HG03521 (cell line): ENCODE measurements around the gene DISP3.

Source experiments
- ATAC-seq: cut with Tn5 transposase; IDR thresholded peaks from one replicate; pipeline ENCODE4 v1.9.1; 2021; ENCODE audit warnings: mild to moderate bottlenecking, moderate library complexity; ENCODE audit not compliant: unreplicated experiment

Gene DISP3

DNA sequence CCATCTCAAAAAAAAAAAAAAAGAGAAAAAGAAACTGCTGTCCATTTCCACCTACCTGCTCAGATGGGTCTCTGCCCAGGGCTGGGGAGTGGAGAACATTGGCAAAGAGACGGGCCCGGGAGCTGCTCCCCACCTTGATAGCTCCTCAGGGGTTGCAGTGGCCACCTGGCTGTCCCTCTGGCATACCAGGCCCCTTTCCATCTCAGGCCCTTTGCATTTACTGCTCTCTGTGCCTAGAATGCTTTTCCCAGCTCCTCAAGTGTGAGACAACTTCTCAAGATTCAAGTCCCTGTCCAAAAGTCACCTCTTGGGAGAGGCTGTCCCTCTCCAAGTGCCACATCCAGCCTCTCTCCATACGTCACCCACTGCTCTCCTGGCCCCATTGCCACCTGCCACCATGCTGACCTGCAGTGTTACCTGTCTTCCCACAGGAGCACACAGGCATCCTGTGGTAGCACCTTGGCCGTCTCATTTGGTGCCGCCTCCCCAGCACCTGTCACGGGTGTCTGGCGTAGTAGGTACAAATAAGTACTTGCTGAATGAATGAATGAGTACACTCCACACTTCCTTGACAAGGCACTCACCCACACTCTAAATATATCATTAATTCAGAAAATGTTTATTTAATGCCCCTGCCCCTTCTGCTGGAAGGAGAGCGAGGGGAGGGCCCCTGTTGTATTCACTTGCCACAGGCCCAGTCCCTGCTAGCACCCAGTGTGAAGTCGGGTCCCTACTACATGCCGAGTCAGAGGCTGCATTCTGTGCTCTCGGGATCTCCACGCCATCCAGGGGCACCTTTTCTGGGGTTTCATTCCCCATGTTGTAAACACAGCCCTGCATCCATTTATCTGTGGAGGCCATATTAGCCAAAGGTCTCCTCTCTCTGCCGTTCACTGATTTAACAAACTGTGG, 48.8 kb downstream of the DISP3 start:
- no peak for ATAC-seq

DNA sequence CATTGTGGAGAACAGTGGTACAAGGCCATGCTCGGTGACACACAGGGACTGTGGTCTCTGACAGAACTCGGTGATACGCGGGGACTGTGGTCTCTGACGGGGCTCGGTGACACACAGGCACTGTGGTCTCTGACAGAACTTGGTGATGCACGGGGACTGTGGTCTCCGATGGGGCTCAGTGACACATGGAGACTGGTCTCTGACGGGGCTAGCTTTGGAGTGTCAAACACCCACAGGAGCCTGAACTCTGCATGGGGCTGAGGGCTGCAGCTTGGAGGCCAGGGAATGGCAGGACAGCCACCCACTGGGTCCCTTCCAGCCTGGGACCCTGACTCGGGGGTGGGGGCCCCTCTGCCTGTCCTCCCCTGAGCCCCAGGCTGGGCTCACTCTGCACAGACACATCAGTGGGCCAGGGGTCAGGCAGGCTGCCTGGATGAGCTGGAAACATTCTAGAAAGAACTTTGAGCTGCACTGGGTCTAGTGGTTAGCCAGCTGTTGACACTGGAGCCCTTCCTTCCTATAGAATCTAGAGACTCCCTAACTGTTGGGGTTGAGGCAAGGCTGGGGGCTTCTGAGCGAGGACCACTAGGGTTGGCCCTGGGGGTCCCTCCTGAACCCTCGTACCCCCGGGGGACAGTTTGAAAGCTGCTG, 49.8 kb downstream of the DISP3 start:
- ATAC-seq, result no peak

DNA sequence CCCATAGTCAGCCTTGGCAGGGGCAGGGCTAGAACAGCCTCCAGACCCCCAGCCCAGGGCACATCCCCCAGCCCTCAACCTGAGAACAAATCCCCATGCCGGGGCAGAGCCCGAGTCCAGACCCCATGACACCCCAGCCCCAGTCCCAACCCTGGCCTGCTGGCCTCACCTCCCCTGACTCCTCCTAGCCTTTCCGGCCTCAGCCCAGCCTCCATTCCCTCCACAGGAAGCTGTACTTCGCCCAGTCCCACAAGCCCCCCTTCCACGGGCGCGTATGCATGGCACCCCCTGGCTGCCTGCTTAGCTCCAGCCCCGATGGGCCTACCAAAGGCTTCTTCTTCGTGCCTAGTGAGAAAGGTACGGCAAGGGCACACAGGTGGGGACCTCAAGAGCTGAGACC, 50.4 kb downstream of the DISP3 start:
- ATAC-seq, result no peak

- no peak for ATAC-seq
Measured at GRCh38 chr1:11529763-11530730, 51.1 kb downstream of the DISP3 start.

DNA sequence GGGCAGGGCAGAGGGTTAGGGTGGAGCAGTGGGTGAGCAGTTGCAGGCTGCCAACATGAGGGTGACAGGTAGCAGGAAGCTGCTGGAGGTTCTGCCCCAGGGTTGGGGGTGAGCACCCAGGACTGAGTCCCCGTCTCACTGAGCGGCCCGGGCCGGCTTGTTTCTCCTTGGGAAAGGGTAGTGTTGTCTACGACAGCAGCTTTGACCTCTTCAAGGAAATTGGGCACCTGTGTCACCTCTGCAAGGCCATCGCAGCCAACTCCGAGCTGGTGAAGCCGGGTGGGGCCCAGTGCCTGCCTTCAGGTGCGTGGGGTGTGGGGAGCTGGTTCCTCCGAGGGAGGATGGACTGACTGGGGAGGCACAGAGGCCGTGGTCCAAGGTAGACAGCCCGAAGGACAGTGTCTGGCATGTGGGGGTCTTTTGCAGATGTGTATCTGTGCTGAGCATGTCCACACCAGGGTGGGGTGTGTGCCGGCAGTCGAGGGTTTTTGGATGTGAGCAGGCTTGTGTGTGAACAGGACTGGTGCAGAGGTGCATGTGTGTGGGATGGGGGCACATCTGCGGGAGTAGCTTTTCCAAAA, 51.9 kb downstream of the DISP3 start:
- ATAC-seq, result no peak

DNA sequence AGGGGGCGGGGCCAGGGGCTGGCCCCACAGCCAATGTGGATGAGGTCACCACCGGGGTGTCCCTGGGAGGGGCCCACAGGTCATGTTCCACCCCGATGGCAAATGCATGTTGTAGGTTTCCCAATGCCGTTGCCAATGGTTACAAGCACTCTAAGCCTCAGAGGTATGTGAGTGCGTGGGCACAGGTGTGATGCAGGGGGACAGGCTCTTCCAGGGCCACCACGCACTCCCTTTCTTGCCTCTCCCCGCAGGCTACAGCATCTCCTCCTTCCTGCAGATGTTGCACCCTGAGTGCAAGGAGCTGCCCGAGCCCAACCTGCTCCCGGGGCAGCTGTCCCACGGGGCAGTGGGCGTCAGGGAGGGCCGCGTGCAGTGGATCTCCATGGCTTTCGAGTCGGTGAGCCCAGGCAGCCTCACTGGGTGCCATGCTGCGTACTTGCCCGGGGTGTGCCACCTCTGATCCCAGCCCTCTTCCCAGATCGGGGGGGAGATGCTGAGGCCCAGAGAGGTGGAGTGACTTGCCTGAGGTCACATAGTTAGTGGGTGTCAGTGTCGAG, 52.4 kb downstream of the DISP3 start:
- ATAC-seq, result no peak

DNA sequence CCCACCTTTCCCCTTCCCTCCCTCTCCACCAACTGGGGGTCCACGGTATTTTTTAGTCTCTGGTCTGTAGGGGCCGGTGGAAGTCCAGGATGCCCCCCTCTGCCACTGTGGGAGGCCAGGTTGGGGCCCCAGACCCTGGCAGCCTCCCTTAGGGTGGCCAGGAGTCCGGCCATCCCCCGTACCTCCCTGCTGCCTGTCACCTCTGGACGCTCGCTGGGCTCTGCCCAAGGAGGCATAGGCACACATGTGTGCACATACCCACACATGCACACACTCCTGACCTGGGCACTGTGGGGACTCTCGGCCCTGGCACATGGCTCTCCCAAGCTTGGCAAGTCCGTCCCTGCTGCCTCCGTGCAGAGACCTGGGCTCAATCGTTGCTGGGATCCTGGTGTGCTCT, 53.0 kb downstream of the DISP3 start:
- no peak for ATAC-seq

DNA sequence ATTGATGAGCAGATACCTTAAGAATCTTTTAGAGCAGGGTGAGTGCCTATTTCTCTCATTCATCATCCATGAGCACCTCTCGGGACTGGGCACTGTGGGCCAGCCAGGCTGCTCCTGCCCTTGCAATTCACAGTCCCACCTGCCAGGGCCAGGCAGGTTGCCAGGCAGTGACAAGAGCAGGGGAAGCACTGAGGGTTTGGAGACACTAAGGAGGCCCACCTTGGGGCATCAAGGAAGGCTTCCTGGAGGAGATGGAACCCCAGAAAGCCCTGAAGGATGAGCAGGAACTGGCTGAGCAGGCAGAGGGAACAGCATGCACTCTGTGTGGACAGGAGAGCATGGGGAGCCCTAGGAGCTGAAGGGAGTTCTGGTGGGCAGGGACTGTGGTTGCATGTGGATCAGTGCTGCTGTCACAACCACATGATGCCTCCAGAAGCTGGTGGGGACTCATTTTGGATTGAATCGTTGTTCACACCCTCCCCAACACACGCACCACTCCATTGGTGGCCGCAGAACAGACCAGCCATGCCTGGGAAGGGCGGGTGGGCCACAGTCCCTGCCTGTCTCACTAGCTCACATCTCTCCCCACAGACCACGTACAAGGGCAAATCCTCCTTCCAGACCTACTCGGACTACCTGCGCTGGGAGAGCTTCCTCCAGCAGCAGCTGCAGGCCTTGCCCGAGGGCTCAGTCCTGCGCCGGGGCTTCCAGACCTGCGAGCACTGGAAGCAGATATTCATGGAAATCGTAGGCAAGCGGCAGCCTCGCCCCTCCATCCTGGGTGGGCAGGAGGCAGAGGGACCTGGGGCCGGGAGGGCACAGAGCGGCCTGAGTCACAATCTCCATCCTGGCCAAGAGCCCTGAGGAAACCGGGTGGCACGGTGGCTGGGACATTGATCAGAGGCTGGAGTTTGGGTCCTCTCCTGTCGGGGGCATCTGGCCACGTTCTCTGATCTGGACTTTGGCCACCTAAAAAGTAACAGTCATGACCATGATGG, 55.1 kb downstream of the DISP3 start:
- ATAC-seq, result no peak

DNA sequence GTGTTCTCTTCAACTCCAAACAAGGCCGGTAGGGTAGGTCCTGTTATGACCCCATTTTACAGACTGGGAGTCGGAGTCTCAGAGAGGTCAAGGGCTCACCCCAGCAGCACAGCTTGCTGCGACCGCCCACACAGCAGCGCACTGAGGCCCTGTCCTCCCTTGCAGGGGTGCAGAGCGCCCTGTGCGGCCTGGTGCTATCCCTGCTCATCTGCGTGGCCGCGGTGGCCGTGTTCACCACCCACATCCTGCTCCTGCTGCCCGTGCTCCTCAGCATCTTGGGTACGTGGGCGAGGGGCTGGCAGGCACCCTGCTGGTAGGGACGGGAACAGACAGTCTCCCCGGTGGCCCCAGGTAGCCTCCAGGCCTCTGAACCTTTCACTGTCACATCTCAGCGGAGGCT, 55.9 kb downstream of the DISP3 start:
- ATAC-seq, result no peak

DNA sequence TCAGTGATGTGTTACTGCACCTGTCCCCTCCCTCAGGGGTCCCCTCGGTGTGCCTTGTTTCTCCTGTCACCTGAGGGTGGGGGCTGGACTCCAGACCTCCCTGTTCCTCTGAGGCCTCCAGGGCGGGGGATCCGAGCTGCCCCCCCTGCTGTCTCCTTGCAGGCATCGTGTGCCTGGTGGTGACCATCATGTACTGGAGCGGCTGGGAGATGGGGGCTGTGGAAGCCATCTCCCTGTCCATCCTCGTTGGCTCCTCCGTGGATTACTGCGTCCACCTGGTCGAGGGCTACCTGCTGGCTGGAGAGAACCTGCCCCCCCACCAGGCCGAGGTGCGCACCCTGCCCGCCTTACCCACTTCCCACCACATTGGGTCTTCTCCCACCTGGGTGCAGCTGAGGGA, 56.4 kb downstream of the DISP3 start:
- no peak for ATAC-seq

GRCh38 chr1:11535761-11536572, 57.0 kb downstream of the DISP3 start:
- no peak for ATAC-seq

GRCh38 chr1:11536573-11537379, 57.8 kb downstream of the DISP3 start:
- no peak for ATAC-seq

- no peak for ATAC-seq
Measured at GRCh38 chr1:11537380-11537764, 58.4 kb downstream of the DISP3 start.

GRCh38 chr1:11537854-11538591, 59.1 kb downstream of the DISP3 start:
- ATAC-seq, result no peak

DNA sequence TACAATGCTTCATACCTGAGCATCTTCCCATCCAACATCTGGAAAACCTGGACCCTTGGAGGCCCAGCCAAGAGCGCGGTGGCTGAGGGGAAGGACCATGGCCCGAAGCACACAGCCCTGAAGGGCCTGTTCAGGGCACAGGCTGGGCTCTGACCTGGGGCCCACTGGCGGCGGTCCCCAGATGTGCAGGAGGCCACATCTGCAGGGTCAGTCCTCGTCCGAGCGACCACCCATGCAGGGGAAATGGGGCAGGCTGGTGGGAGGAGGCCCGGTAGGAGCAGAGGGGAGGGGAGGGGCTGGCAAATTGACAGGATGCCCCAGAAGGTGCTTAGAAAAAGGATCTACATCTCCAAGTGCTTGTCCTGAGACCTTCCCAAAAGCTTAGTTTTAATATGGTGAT, 59.9 kb downstream of the DISP3 start:
- ATAC-seq, result no peak

GRCh38 chr1:11539850-11540772, 61.2 kb downstream of the DISP3 start:
- ATAC-seq, result no peak
